NCI-H2196 treated with DMSO at 0.1 percent for 48 hours (cell line): ENCODE results near the gene LRP6.

Source experiments
- DNase-seq: peaks from one replicate; lab custom pipeline; 2025; ENCODE audit not compliant: unreplicated experiment; lab: John Stamatoyannopoulos, UW

Gene LRP6

GRCh38 chr12:12216349-12217017 lies 50.4 kb downstream of the LRP6 start:
- no peak for DNase-seq

GRCh38 chr12:12214635-12215131 lies 52.2 kb downstream of the LRP6 start:
- no peak for DNase-seq

- no peak for DNase-seq
Measured at GRCh38 chr12:12214201-12214600, 52.6 kb downstream of the LRP6 start.

GRCh38 chr12:12212769-12213168 lies 54.1 kb downstream of the LRP6 start:
- DNase-seq: no peak

GRCh38 chr12:12210983-12211382 lies 55.9 kb downstream of the LRP6 start:
- no peak for DNase-seq

GRCh38 chr12:12210416-12210815 lies 56.4 kb downstream of the LRP6 start:
- DNase-seq: no peak

- no peak for DNase-seq
Measured at GRCh38 chr12:12209675-12210074, 57.2 kb downstream of the LRP6 start.

GRCh38 chr12:12209043-12209442 lies 57.8 kb downstream of the LRP6 start:
- no peak for DNase-seq

- DNase-seq: no peak
Measured at GRCh38 chr12:12207746-12208145, 59.1 kb downstream of the LRP6 start.

GRCh38 chr12:12206776-12207388 lies 60.0 kb downstream of the LRP6 start:
- DNase-seq: no peak

GRCh38 chr12:12202747-12203146 lies 64.1 kb downstream of the LRP6 start:
- no peak for DNase-seq

- no peak for DNase-seq
Measured at GRCh38 chr12:12202105-12202504, 64.7 kb downstream of the LRP6 start.

- DNase-seq: no peak
Measured at GRCh38 chr12:12201274-12201758, 65.5 kb downstream of the LRP6 start.

GRCh38 chr12:12200363-12200762 lies 66.5 kb downstream of the LRP6 start:
- DNase-seq: no peak

GRCh38 chr12:12198124-12198523 lies 68.7 kb downstream of the LRP6 start:
- no peak for DNase-seq

- DNase-seq: no peak
Measured at GRCh38 chr12:12197128-12197527, 69.7 kb downstream of the LRP6 start.

GRCh38 chr12:12195516-12195915 lies 71.3 kb downstream of the LRP6 start:
- DNase-seq: no peak

GRCh38 chr12:12195081-12195480 lies 71.8 kb downstream of the LRP6 start:
- no peak for DNase-seq

GRCh38 chr12:12194206-12194605 lies 72.6 kb downstream of the LRP6 start:
- no peak for DNase-seq

GRCh38 chr12:12191008-12191407 lies 75.8 kb downstream of the LRP6 start:
- no peak for DNase-seq

GRCh38 chr12:12190087-12190809 lies 76.6 kb downstream of the LRP6 start:
- DNase-seq: no peak

GRCh38 chr12:12185414-12185813 lies 81.4 kb downstream of the LRP6 start:
- no peak for DNase-seq
